Measurements from ENCODE around the gene DGUOK.

Gene DGUOK

GRCh38 chr2:73947412-73948018, 20.8 kb downstream of the DGUOK start:
- DNase-seq (ENCODE audit: low read depth), result no peak

GRCh38 chr2:73949802-73950201, 23.1 kb downstream of the DGUOK start:
- DNase-seq (ENCODE audit: low read depth), result no peak

- DNase-seq (ENCODE audit: low read depth), result no peak
Measured at GRCh38 chr2:73952499-73953446, 26.1 kb downstream of the DGUOK start.

GRCh38 chr2:73956218-73956865, 29.7 kb downstream of the DGUOK start:
- no peak for DNase-seq (ENCODE audit: low read depth)

DNA sequence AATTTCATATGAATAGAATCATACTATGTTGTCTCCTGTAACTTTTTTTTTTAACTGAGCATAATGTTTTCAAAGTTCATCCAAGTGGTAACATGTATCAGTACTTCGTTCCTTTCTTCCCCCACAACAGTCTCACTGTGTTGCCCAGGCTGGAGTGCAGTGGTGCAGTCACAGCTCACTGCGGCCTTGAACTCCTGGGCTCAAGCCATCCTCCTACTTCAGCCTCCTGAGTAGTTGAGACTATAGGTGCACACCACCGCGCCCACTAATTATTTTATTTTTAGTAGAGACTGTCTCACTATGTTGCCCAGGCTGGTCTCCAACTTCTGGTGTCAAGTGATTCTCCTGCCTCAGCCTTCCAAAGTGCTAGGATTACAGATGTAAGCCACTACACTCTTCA, 34.6 kb downstream of the DGUOK start:
- no peak for DNase-seq (ENCODE audit: low read depth)

GRCh38 chr2:73961823-73962615, 35.3 kb downstream of the DGUOK start:
- no peak for DNase-seq (ENCODE audit: low read depth)

- DNase-seq (ENCODE audit: low read depth), result no peak
Measured at GRCh38 chr2:73962798-73963197, 36.1 kb downstream of the DGUOK start.

- DNase-seq (ENCODE audit: low read depth), result no peak
Measured at GRCh38 chr2:73963385-73964120, 36.9 kb downstream of the DGUOK start.

- DNase-seq (ENCODE audit: low read depth), result no peak
Measured at GRCh38 chr2:73964223-73964622, 37.5 kb downstream of the DGUOK start.

DNA sequence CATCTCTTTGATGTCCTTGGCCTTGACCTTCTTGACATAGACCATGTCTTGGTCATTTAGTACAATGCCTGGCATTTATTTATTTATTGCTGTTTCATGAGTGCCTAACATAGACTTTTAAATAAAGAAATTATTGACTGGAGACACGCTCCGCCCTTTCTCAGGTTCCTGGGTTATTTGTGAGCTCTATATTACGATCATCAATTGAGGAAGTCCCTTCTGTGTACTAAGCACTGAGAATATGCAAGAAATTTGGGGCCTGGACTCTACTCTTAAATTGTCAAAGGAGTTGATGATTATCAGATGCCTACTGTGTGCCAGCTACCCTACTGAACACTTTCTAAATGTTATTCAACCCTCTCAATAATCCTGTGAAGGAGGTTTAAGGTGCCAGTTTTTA, 38.4 kb downstream of the DGUOK start:
- no peak for DNase-seq (ENCODE audit: low read depth)

DNA sequence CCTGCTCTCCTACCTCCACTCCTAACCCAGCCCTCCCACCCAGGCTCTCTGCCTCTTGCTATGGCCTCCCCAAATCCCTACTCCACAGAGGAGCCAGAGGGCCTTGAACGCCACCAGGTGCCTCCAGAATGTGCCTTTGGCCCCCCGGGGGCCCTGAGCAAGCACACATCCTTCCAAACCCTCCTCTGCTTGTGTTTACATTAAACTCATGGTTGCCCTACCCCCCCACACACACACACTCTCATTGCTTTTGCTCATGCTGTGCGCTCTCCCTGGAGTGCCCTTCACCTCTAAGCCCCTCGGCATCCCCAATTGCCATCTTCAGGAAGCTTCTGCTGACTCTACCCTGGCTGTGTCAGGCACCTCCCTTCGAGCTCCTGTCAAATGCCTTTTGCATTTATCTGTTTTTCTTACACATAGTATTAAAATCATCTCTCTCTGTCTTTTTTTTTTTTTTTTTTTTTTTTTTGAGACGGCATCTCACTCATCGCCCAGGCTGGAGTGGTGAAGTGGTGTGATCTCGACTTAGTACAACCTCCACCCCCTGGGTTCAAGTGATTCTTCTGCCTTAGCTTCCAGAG, 41.8 kb downstream of the DGUOK start:
- DNase-seq (ENCODE audit: low read depth), result no peak

GRCh38 chr2:73969356-73969755, 42.7 kb downstream of the DGUOK start:
- no peak for DNase-seq (ENCODE audit: low read depth)

GRCh38 chr2:73970141-73970803, 43.6 kb downstream of the DGUOK start:
- no peak for DNase-seq (ENCODE audit: low read depth)

DNA sequence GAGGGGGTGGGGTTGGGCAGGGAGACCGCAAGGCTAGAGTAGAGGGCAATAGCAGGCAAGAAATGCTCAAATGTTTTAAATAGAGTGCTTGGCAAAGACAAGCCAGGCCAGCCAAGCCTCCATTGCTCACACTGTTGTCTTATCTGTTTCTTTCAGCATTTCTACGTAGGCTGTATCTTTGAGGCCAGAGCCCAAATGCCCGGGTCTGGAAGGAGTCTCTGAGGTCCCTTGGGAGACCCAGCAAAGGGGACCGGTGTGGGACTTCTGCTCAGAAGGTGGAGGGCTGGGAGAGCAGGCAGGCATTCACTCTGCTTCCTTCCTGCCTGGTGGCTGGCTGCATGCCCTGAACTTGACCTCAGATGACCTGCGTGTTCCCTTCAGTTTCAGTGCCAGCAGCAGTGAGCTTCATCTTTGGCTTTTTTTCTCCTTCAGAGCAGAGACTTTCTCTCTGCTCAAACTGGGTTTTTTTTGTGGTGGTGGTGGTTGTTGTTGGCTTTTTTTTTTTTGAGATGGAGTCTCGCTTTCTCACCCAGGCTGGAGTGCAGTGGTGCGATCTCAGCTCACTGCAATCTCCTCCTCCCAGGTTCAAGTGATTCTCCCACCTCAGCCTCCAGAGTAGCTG, 44.3 kb downstream of the DGUOK start:
- DNase-seq (ENCODE audit: low read depth), result peak; percentile 85

GRCh38 chr2:73971722-73972121, 45.0 kb downstream of the DGUOK start:
- DNase-seq (ENCODE audit: low read depth), result no peak

GRCh38 chr2:73972846-73973245, 46.2 kb downstream of the DGUOK start:
- no peak for DNase-seq (ENCODE audit: low read depth)

- no peak for DNase-seq (ENCODE audit: low read depth)
Measured at GRCh38 chr2:73975731-73976130, 49.1 kb downstream of the DGUOK start.

DNA sequence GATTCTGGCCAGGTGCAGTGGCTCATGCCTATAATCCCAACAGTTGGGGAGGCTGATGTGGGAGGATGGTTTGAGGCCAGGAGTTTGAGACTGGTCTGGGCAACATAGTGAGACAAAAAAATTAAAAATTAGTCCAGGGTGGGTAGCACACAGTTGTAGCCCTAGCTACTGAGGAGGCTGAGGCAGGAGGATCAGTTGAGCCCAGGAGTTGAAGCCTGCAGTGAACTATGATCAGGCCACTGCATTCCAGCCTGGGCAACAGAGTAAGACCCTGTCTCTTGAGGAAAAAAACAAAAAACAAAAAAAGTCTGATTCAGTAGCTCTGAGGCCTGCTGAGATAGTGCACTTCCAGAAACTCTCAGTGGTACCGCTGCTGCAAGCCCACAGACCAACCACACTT, 50.1 kb downstream of the DGUOK start:
- DNase-seq (ENCODE audit: low read depth), result no peak

- no peak for DNase-seq (ENCODE audit: low read depth)
Measured at GRCh38 chr2:73977466-73977865, 50.8 kb downstream of the DGUOK start.

- no peak for DNase-seq (ENCODE audit: low read depth)
Measured at GRCh38 chr2:73979021-73979420, 52.3 kb downstream of the DGUOK start.
